K562 (cell line): ENCODE measurements around the gene FGGY.

Source experiments
- ARID1B ChIP-seq: fragments of 450-650 bp; IDR thresholded peaks from 2 replicates; pipeline ENCODE4 v1.6.1; 2016; ENCODE audit warnings: antibody characterized with exemption, mild to moderate bottlenecking, inconsistent platforms
- ATF3 ChIP-seq, 2 experiments: fragments of 450-650 bp in 1 of 2; sonication (generic) in 1 of 2; formaldehyde crosslinking in 1 of 2; IDR thresholded peaks in 1 of 2; conservative IDR thresholded peaks in 1 of 2; 2 replicates each; pipeline versions ENCODE4 v1.6.1 to v1.8.1; 2016 to 2023; ENCODE audit warnings: mild to moderate bottlenecking in 2 of 2, moderate library complexity in 2 of 2, inconsistent platforms in 1 of 2, missing genetic modification reagents in 1 of 2
- NR2F6 ChIP-seq: fragments of 450-650 bp; formaldehyde crosslinking; IDR thresholded peaks from 2 replicates; pipeline ENCODE4 v1.4.0; 2020; ENCODE audit warnings: mild to moderate bottlenecking
- SP1 ChIP-seq: sonication (generic); formaldehyde crosslinking; IDR thresholded peaks from 2 replicates; pipeline ENCODE4 v1.8.1; 2022; ENCODE audit warnings: mild to moderate bottlenecking, missing genetic modification reagents
- ZNF121 ChIP-seq: sonication (generic); formaldehyde crosslinking; conservative IDR thresholded peaks from 2 replicates; pipeline ENCODE4 v1.8.0; 2022; ENCODE audit warnings: missing genetic modification reagents
- TF ChIP-seq, protein P1 (sequence below), 3 experiments: IDR thresholded peaks in 2 of 3; conservative IDR thresholded peaks in 1 of 3; 2 replicates each; pipeline ENCODE4 v1.5.1; 2011 to 2012; ENCODE audit warnings: low read length in 3 of 3, mild to moderate bottlenecking in 3 of 3, control low read depth in 2 of 3, improper control_type of control experiment in 1 of 3, inconsistent platforms in 1 of 3, low read depth in 1 of 3, mixed read lengths in 1 of 3, moderate library complexity in 1 of 3; ENCODE audit not compliant: insufficient read depth in 2 of 3

DNA sequence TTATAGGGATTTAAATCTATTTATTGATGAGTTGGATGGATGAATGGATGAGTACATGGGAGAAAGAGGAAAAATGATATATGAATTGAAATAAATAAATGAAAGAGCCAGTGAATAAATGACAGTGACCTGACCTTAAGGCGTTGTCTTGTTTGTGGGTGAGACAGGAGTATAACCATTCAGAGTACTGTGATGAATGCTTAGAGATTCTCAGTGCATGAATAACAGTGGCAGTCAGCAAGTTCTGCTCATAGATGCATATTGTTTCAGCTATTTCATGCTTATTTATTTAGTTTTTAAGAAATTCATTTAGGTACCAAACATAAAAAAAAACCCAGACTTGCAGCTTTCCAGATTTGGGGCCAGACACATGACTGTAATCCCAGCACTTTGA, 116.4 kb downstream of the FGGY start:
- TF ChIP-seq SP1 (no peak), ARID1B (no peak), NR2F6 (CRISPR knock-in tag) (no peak), ZNF121 (no peak), ATF3 (IDR thresholded peaks at IDR 0.05) (no peak), ATF3 (CRISPR knock-in tag; conservative IDR thresholded peaks at IDR 0.05) (no peak)
- TF ChIP-seq, protein P1, sequence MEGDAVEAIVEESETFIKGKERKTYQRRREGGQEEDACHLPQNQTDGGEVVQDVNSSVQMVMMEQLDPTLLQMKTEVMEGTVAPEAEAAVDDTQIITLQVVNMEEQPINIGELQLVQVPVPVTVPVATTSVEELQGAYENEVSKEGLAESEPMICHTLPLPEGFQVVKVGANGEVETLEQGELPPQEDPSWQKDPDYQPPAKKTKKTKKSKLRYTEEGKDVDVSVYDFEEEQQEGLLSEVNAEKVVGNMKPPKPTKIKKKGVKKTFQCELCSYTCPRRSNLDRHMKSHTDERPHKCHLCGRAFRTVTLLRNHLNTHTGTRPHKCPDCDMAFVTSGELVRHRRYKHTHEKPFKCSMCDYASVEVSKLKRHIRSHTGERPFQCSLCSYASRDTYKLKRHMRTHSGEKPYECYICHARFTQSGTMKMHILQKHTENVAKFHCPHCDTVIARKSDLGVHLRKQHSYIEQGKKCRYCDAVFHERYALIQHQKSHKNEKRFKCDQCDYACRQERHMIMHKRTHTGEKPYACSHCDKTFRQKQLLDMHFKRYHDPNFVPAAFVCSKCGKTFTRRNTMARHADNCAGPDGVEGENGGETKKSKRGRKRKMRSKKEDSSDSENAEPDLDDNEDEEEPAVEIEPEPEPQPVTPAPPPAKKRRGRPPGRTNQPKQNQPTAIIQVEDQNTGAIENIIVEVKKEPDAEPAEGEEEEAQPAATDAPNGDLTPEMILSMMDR (IDR thresholded peaks at IDR 0.05 in 2 of 3, conservative IDR thresholded peaks at IDR 0.05 in 1 of 3; ENCODE audit: insufficient read depth in 2 of 3, low read depth in 1 of 3, low read length in 3 of 3): no peak
